H1 (cell line): ENCODE measurements around the gene COL21A1.

Source experiments
- ASH2L ChIP-seq: fragments of 200-600, 300-600 bp; sonication (generic); IDR thresholded peaks from one replicate; pipeline ENCODE4 v1.7.1; 2017; ENCODE audit warnings: low read length
- CHD2 ChIP-seq: IDR thresholded peaks from 2 replicates; pipeline ENCODE4 v1.6.1; 2012; ENCODE audit warnings: low read length, improper control_type of control experiment
- JUN ChIP-seq: IDR thresholded peaks from 2 replicates; pipeline ENCODE4 v1.6.1; 2011; ENCODE audit warnings: low read depth, mild to moderate bottlenecking, improper control_type of control experiment, low read length
- MAX ChIP-seq: IDR thresholded peaks from 2 replicates; pipeline ENCODE4 v1.6.1; 2012; ENCODE audit warnings: inconsistent platforms
- POLR2A ChIP-seq, 2 experiments: IDR thresholded peaks; 1 replicate in 1 of 2; 2 replicates in 1 of 2; pipeline ENCODE4 v1.6.1; 2011; ENCODE audit warnings: low read depth in 2 of 2, low read length in 2 of 2, mild to moderate bottlenecking in 2 of 2; ENCODE audit errors: control extremely low read depth in 1 of 2
- POLR2AphosphoS5 ChIP-seq: IDR thresholded peaks from 2 replicates; pipeline ENCODE4 v1.6.1; 2011; ENCODE audit warnings: low read depth, low read length
- SIN3A ChIP-seq, 2 experiments: IDR thresholded peaks in 1 of 2; conservative IDR thresholded peaks in 1 of 2; 2 replicates each; pipeline ENCODE4 v1.6.1; 2011 to 2012; ENCODE audit warnings: low read length in 2 of 2, improper control_type of control experiment in 1 of 2, low read depth in 1 of 2, mild to moderate bottlenecking in 1 of 2
- SP2 ChIP-seq: IDR thresholded peaks from 2 replicates; pipeline ENCODE4 v1.6.1; 2012; ENCODE audit warnings: mild to moderate bottlenecking, low read length, inconsistent platforms
- SUZ12 ChIP-seq: fragments of 200-600 bp; sonication (generic); IDR thresholded peaks from 2 replicates; pipeline ENCODE4 v1.6.1; 2012; ENCODE audit warnings: mild to moderate bottlenecking, inconsistent platforms, low read length, moderate library complexity, mixed read lengths
- TF ChIP-seq, protein P1 (sequence below), 3 experiments: IDR thresholded peaks; 1 replicate in 2 of 3; 2 replicates in 1 of 3; pipeline versions ENCODE4 v1.5.1 to v1.6.1; 2011; ENCODE audit warnings: low read length in 3 of 3, mild to moderate bottlenecking in 3 of 3, inconsistent platforms in 2 of 3, low read depth in 1 of 3, moderate library complexity in 1 of 3; ENCODE audit not compliant: insufficient read depth in 1 of 3; ENCODE audit errors: control extremely low read depth in 1 of 3

- TF ChIP-seq SIN3A (conservative IDR thresholded peaks at IDR 0.05 in 1 of 2, IDR thresholded peaks at IDR 0.05 in 1 of 2; ENCODE audit: low read depth in 1 of 2, low read length in 2 of 2) (no peak), SP2 (no peak), JUN (no peak), POLR2AphosphoS5 (no peak), ASH2L (no peak), SUZ12 (no peak), CHD2 (no peak), MAX (no peak), POLR2A (IDR thresholded peaks at IDR 0.05; ENCODE audit: control extremely low read depth in 1 of 2, low read depth in 2 of 2, low read length in 2 of 2) (no peak)
- TF ChIP-seq, protein P1, sequence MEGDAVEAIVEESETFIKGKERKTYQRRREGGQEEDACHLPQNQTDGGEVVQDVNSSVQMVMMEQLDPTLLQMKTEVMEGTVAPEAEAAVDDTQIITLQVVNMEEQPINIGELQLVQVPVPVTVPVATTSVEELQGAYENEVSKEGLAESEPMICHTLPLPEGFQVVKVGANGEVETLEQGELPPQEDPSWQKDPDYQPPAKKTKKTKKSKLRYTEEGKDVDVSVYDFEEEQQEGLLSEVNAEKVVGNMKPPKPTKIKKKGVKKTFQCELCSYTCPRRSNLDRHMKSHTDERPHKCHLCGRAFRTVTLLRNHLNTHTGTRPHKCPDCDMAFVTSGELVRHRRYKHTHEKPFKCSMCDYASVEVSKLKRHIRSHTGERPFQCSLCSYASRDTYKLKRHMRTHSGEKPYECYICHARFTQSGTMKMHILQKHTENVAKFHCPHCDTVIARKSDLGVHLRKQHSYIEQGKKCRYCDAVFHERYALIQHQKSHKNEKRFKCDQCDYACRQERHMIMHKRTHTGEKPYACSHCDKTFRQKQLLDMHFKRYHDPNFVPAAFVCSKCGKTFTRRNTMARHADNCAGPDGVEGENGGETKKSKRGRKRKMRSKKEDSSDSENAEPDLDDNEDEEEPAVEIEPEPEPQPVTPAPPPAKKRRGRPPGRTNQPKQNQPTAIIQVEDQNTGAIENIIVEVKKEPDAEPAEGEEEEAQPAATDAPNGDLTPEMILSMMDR (IDR thresholded peaks at IDR 0.05; ENCODE audit: control extremely low read depth in 1 of 3, insufficient read depth in 1 of 3, low read depth in 1 of 3, low read length in 3 of 3): no peak
These were observed 23.5 kb upstream of the COL21A1 start for GRCh38 chr6:56270812-56271441.
